NB4 (cell line): ENCODE results near the gene NPHP4.

Experiments
- MYC ChIP-seq: IDR thresholded peaks from 2 replicates; pipeline ENCODE4 v1.6.1; 2011; ENCODE audit warnings: low read depth, low read length
- POLR2A ChIP-seq: IDR thresholded peaks from 2 replicates; pipeline ENCODE4 v1.6.1; 2011; ENCODE audit warnings: mild to moderate bottlenecking; ENCODE audit not compliant: insufficient read length; ENCODE audit errors: extremely low read depth
- TF ChIP-seq, protein P1 (sequence below): IDR thresholded peaks from one replicate; pipeline ENCODE4 v1.5.1; 2012; ENCODE audit warnings: low read depth, low read length

DNA sequence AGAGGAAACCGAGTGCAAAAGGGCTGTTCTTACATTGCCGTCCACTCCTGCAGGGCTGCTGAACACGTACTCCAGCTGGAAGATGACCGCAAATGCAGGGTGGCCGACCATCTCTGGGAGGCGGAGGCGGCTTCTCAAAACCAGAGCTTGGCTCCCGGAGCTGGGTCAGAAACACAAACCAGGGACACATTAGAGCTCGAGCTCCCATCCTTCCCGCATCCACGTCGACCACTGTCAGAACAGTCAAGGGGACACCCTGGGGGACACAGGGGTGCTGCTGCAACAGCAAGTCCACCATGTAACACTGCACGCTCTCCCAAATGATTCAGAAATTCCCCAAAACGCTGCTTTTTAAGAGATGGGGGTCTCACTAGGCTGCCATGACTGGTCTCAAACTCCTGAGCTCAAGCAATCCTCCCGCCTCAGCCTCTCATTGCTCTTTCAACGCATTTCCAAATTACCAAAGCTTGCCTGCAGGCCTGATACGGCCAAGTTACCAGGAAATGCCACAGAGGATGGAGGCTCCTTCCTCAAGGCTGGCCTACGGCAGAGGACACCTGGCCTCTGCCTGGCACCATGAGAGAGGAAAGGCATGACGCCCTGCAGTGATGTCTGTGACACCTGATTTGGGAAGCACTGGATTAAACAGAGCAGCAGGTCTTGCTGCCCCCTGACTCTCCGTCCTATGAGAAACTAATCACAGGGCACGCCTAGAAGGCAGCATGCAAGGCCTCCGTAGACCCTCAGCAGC lies 45.0 kb downstream of the NPHP4 start:
- TF ChIP-seq, protein P1, sequence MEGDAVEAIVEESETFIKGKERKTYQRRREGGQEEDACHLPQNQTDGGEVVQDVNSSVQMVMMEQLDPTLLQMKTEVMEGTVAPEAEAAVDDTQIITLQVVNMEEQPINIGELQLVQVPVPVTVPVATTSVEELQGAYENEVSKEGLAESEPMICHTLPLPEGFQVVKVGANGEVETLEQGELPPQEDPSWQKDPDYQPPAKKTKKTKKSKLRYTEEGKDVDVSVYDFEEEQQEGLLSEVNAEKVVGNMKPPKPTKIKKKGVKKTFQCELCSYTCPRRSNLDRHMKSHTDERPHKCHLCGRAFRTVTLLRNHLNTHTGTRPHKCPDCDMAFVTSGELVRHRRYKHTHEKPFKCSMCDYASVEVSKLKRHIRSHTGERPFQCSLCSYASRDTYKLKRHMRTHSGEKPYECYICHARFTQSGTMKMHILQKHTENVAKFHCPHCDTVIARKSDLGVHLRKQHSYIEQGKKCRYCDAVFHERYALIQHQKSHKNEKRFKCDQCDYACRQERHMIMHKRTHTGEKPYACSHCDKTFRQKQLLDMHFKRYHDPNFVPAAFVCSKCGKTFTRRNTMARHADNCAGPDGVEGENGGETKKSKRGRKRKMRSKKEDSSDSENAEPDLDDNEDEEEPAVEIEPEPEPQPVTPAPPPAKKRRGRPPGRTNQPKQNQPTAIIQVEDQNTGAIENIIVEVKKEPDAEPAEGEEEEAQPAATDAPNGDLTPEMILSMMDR: no peak
- TF ChIP-seq POLR2A (no peak), MYC (no peak)
